AG09309 (cell line): ENCODE data around the gene SLC7A1.

Experiments used
- DNase-seq: peaks from one replicate; pipeline ENCODE4 v3.0.0-alpha.2; 2010; ENCODE audit warnings: low read depth
- H3K4me3 ChIP-seq: 2 replicates; pipeline ENCODE4 v1.5.1; 2011; ENCODE audit warnings: mild to moderate bottlenecking, low read depth, low read length, moderate library complexity; ENCODE audit not compliant: control insufficient read depth
- CTCF ChIP-seq: IDR thresholded peaks from 2 replicates; pipeline ENCODE4 v1.5.1; 2011; ENCODE audit warnings: mild to moderate bottlenecking, low read depth, low read length, inconsistent platforms; ENCODE audit not compliant: insufficient read depth, control insufficient read depth; ENCODE audit errors: missing control alignments

Gene SLC7A1

GRCh38 chr13:29465741-29466293 is 129.7 kb downstream of the SLC7A1 start:
- no peak for TF ChIP-seq CTCF
- no peak overlapping the region for H3K4me3 ChIP-seq
- no peak for DNase-seq

- TF ChIP-seq CTCF = no peak
- no peak for DNase-seq
- H3K4me3 ChIP-seq = no peak overlapping the region
Measured at GRCh38 chr13:29464105-29464679, 131.3 kb downstream of the SLC7A1 start.

- no peak for DNase-seq
- no peak overlapping the region for H3K4me3 ChIP-seq
- no peak for TF ChIP-seq CTCF
Measured at GRCh38 chr13:29459813-29460355, 135.6 kb downstream of the SLC7A1 start.
